Measurements from ENCODE around the gene DBNDD1. TPM values are rescaled to one million over a fixed set of nuclear protein-coding genes. Genes with fewer than 3 reads are reported as not detected.

Gene DBNDD1
- total and polyA plus RNA-seq, 8 donors: 6.2 to 12.9 (median 9.5) TPM

GRCh38 chr16:90037276-90037675 lies 18.0 kb upstream of the DBNDD1 start:
- Histone ChIP-seq H3K27ac (no peak overlapping the region), H3K36me3 (peaks cover 0 to 50% (median 12%) of the 10 kb centered on the region in 3 donors), H3K4me3 (no peak overlapping the region), H3K27me3 (no peaks in the 10 kb centered on the region), H3K4me1 (no peaks in the 10 kb centered on the region), H3K9me3 (no peaks in the 10 kb centered on the region)
- TF ChIP-seq CTCF (IDR thresholded peaks at IDR 0.05): no peak
- intact Hi-C loops (cut with DNase I): no loop called here
- WGBS, 2 donors: 89 to 92% methylated on average over 12 of the region's 12 CpGs
- peak in 1 of 4 donors; percentile 16 for ATAC-seq
- peak in 1 of 6 donors; percentile 11 for DNase-seq
- FAIRE-seq: no peak

- Histone ChIP-seq H3K27ac (no peak overlapping the region), H3K36me3 (peaks cover 0 to 50% (median 12%) of the 10 kb centered on the region in 3 donors), H3K4me3 (no peak overlapping the region), H3K4me1 (no peaks in the 10 kb centered on the region), H3K27me3 (no peaks in the 10 kb centered on the region), H3K9me3 (no peaks in the 10 kb centered on the region)
- ATAC-seq (no peak), DNase-seq (peak in 1 of 6 donors; percentile 9), FAIRE-seq (no peak)
- WGBS, 2 donors: 93 to 96% methylated on average over 5 of the region's 5 CpGs
- no peak for TF ChIP-seq CTCF (IDR thresholded peaks at IDR 0.05)
- intact Hi-C loops (cut with DNase I): no loop called here
Observed at GRCh38 chr16:90035902-90036301, 16.6 kb upstream of the DBNDD1 start.

GRCh38 chr16:90034504-90034903 lies 15.2 kb upstream of the DBNDD1 start:
- DNase-seq: no peak
- Histone ChIP-seq H3K27ac (no peak overlapping the region), H3K4me1 (no peaks in the 10 kb centered on the region), H3K9me3 (no peaks in the 10 kb centered on the region), H3K36me3 (peaks cover 0 to 46% (median 12%) of the 10 kb centered on the region in 3 donors), H3K4me3 (no peak overlapping the region), H3K27me3 (no peaks in the 10 kb centered on the region)
- FAIRE-seq: no peak
- 87 to 88% methylated on average over 8 of the region's 8 CpGs for WGBS, 2 donors
- TF ChIP-seq CTCF (IDR thresholded peaks at IDR 0.05): no peak
- ATAC-seq: no peak
- intact Hi-C loops (cut with DNase I): no loop called here

- no peak for ATAC-seq
- H3K36me3 ChIP-seq: peaks cover 0 to 40% (median 12%) of the 10 kb centered on the region in 3 donors
- FAIRE-seq: no peak
Observed at GRCh38 chr16:90033387-90033786, 14.1 kb upstream of the DBNDD1 start.

More at GRCh38 chr16:90033387-90033786, 14.1 kb upstream of the DBNDD1 start:
- intact Hi-C loops (cut with DNase I): no loop called here
- no peak for DNase-seq
- no peak for TF ChIP-seq CTCF (IDR thresholded peaks at IDR 0.05)
- no peaks in the 10 kb centered on the region for H3K4me1 ChIP-seq
- H3K27ac ChIP-seq: no peak overlapping the region
- H3K27me3 ChIP-seq: no peaks in the 10 kb centered on the region
- H3K9me3 ChIP-seq: no peaks in the 10 kb centered on the region
- WGBS, 2 donors: 91 to 98% methylated on average over 4 of the region's 4 CpGs
- H3K4me3 ChIP-seq: no peak overlapping the region

Measured in pancreas (tissue), 10 donors.